Measurements from ENCODE around the gene PPFIBP2.
"Not testable (repeated sequence)": the region's sequence is repeated elsewhere in the genome, so short reads cannot be mapped to it uniquely, and the experiment has no call there.

GRCh38 chr11:7517743-7518142 is 3.9 kb downstream of the PPFIBP2 start:
- not testable (repeated sequence) for TF ChIP-seq POLR2A, CTCF, EP300, POLR2AphosphoS5 (IDR thresholded peaks at IDR 0.05)
